ENCODE results near the gene CDH4. TPM values are rescaled to one million over a fixed set of nuclear protein-coding genes. Genes with fewer than 3 reads are reported as not detected.

Gene CDH4
- total and polyA plus RNA-seq, 2 of the 13 experiments (the other 11 are each of a cell fraction or from before 2014, with no cell fraction given) = not detected

- no peak for TF ChIP-seq ZBTB7A (CRISPR knock-in tag; IDR thresholded peaks at IDR 0.05)
- no peak for TF ChIP-seq MYNN (CRISPR knock-in tag; IDR thresholded peaks at IDR 0.05; ENCODE audit: low read depth)
- no peak for TF ChIP-seq DZIP1 (CRISPR knock-in tag; IDR thresholded peaks at IDR 0.05)
- TF ChIP-seq PBX2 (CRISPR knock-in tag; IDR thresholded peaks at IDR 0.05) = no peak
- TF ChIP-seq ZNF75D (CRISPR knock-in tag; IDR thresholded peaks at IDR 0.05; ENCODE audit: borderline replicate concordance) = no peak
- no peak for TF ChIP-seq ZNF83 (CRISPR knock-in tag; IDR thresholded peaks at IDR 0.05; ENCODE audit: borderline replicate concordance)
- no peak for TF ChIP-seq ZNF883 (CRISPR knock-in tag; IDR thresholded peaks at IDR 0.05; ENCODE audit: not compliant biosample characterization)
- no peak for TF ChIP-seq ZNF326 (CRISPR knock-in tag; IDR thresholded peaks at IDR 0.05; ENCODE audit: borderline replicate concordance)
- no peak for TF ChIP-seq NFIC (IDR thresholded peaks at IDR 0.05; ENCODE audit: low read length)
These were observed 552.8 kb downstream of the CDH4 start (continued) for GRCh38 chr20:61804752-61805295.

GRCh38 chr20:61805365-61805764 lies 553.3 kb downstream of the CDH4 start:
- Histone ChIP-seq H3K4me3 (replicated peaks in 1 of 3; ENCODE audit: insufficient read depth in 1 of 3, low read depth in 2 of 3, low read length in 3 of 3) (no peak overlapping the region), H3K79me2 (ENCODE audit: insufficient read depth, low read length) (no peaks in the 10 kb centered on the region), H3K4me1 (ENCODE audit: insufficient read depth, low read length) (no peaks in the 10 kb centered on the region), H3K9me3 (ENCODE audit: low read length) (no peaks in the 10 kb centered on the region), H3K4me2 (ENCODE audit: low read depth, low read length) (no peak overlapping the region), H3K27me3 (ENCODE audit: control insufficient read depth in 1 of 2, insufficient read depth in 2 of 2, low read length in 2 of 2) (peaks cover 47 to 99% of the 10 kb centered on the region in 2 experiments), H3K9ac (ENCODE audit: insufficient read depth, low read depth, low read length) (no peak overlapping the region), H3K36me3 (replicated peaks in 1 of 2; ENCODE audit: control insufficient read depth in 1 of 2, insufficient read depth in 2 of 2, low read length in 2 of 2) (no peaks in the 10 kb centered on the region), H2AFZ (ENCODE audit: low read length) (no peak overlapping the region), H3K27ac (ENCODE audit: extremely low read length, insufficient read depth, low read length) (no peak overlapping the region), H4K20me1 (ENCODE audit: insufficient read depth, low read length) (no peaks in the 10 kb centered on the region; the same call in 1 of the 2 replicates)
- intact Hi-C loops (cut with micrococcal nuclease; ENCODE audit: unreplicated experiment) (no loop called here), in situ Hi-C loops (cut with HindIII; ENCODE audit: extremely low pct_ligation_motif_present, low pct_unique_long_range_greater_than_20kb) (no loop called here)
- ChIA-PET CTCF (ENCODE audit: low intra/inter-chr PET ratio, low total read pairs) (no interaction called here), POLR2A (no interaction called here)
- BruUV-seq (replicated peaks) = no TSS peak
- WGBS (ENCODE audit: low lambda C conversion rate) = 5% methylated on average over 8 of the region's 12 CpGs
- TF ChIP-seq TRIM24 (CRISPR knock-in tag; IDR thresholded peaks at IDR 0.05) (no peak), TRIM22 (IDR thresholded peaks at IDR 0.05) (no peak), ADNP (CRISPR knock-in tag; IDR thresholded peaks at IDR 0.05) (no peak), ZBTB20 (CRISPR knock-in tag; IDR thresholded peaks at IDR 0.05; ENCODE audit: borderline replicate concordance, low read depth) (no peak), ZNF232 (CRISPR knock-in tag; IDR thresholded peaks at IDR 0.05; ENCODE audit: borderline replicate concordance) (no peak), IRF2 (CRISPR knock-in tag; IDR thresholded peaks at IDR 0.05) (no peak), ATF3 (CRISPR knock-in tag; IDR thresholded peaks at IDR 0.05) (no peak), ZNF44 (CRISPR knock-in tag; IDR thresholded peaks at IDR 0.05) (no peak)
- ATAC-seq (no peak), FAIRE-seq (no peak), DNase-seq (ENCODE audit: low spot score) (no peak)

Measured in HepG2 (cell line).